Endothelial cell of umbilical vein (primary cell): Measurements from ENCODE around the gene LHPP. TPM values are rescaled to one million over a fixed set of nuclear protein-coding genes. Genes with fewer than 3 reads are reported as not detected.

Source experiments
- BruUV-seq: library from RNA; stranded (reverse); fragments of 400-500 nt; replicated peaks from 2 replicates; lab custom pipeline; 2021; lab: Mats Ljungman, UMichigan
- CTCF ChIA-PET: fragments of 300-600, 350-600 bp; sonication (Branson Sonifier 250); formaldehyde crosslinking; loops from one replicate; lab custom pipeline; 2021; ENCODE audit warnings: antibody characterized with exemption, inconsistent platforms; lab: Charles Lee
- POLR2A ChIA-PET: fragments of 300-600, 350-600 bp; sonication (Branson Sonifier 250); formaldehyde crosslinking; loops from one replicate; lab custom pipeline; 2021; ENCODE audit warnings: antibody characterized with exemption, inconsistent platforms; lab: Charles Lee
- DNase-seq: peaks from one replicate; pipeline ENCODE4 v3.0.0-alpha.2; 2011; ENCODE audit warnings: low read depth, low spot score
- FAIRE-seq: peaks from 2 replicates; lab custom pipeline; 2011; peaks lifted over from hg19 to GRCh38; lab: Jason Lieb, UNC
- H2AFZ ChIP-seq: 2 replicates; pipeline ENCODE4 v1.6.0; 2012; ENCODE audit warnings: low read depth, low read length, control low read depth, inconsistent platforms
- H3K27ac ChIP-seq: 2 replicates; pipeline ENCODE4 v1.5.1; 2011; ENCODE audit warnings: low read depth, mild to moderate bottlenecking, control low read depth, low read length, moderate library complexity; ENCODE audit not compliant: insufficient read depth
- H3K27me3 ChIP-seq, 2 experiments: 2 replicates each; pipeline versions ENCODE4 v1.6.0 to v1.6.1; 2011; ENCODE audit warnings: low read length in 2 of 2, mixed read lengths in 1 of 2; ENCODE audit not compliant: control insufficient read depth in 2 of 2, insufficient read depth in 2 of 2
- H3K36me3 ChIP-seq, 2 experiments: 2 replicates in 1 of 2; 3 replicates in 1 of 2; pipeline ENCODE4 v1.5.1; 2011; ENCODE audit warnings: low read length in 2 of 2, mild to moderate bottlenecking in 1 of 2, moderate library complexity in 1 of 2; ENCODE audit not compliant: control insufficient read depth in 2 of 2, insufficient read depth in 2 of 2; ENCODE audit errors: extremely low read depth in 1 of 2
- H3K4me1 ChIP-seq: 3 replicates; pipeline ENCODE4 v1.5.1; 2011; ENCODE audit warnings: mild to moderate bottlenecking, low read length; ENCODE audit not compliant: control insufficient read depth, insufficient read depth; ENCODE audit errors: extremely low read depth
- H3K4me2 ChIP-seq: 2 replicates; pipeline ENCODE4 v1.6.1; 2011; ENCODE audit warnings: low read length, control low read depth, mixed read lengths; ENCODE audit not compliant: insufficient read depth
- H3K4me3 ChIP-seq, 3 experiments: fragments of 200-600 bp in 1 of 3; sonication (generic), shearing (Covaris generic) in 1 of 3; replicated peaks in 1 of 3; 2 replicates each; pipeline ENCODE4 v1.5.1; 2011 to 2016; ENCODE audit warnings: control low read depth in 3 of 3, low read length in 3 of 3, mild to moderate bottlenecking in 2 of 3, inconsistent platforms in 1 of 3, low read depth in 1 of 3, moderate library complexity in 1 of 3; ENCODE audit not compliant: insufficient read depth in 1 of 3
- H3K79me2 ChIP-seq: 2 replicates; pipeline ENCODE4 v1.6.0; 2012; ENCODE audit warnings: low read length, inconsistent platforms; ENCODE audit not compliant: control insufficient read depth, insufficient read depth
- H3K9ac ChIP-seq: replicated peaks from 2 replicates; pipeline ENCODE3; 2011; ENCODE audit warnings: low read length, control low read depth; ENCODE audit not compliant: insufficient read depth; ENCODE audit errors: extremely low read depth
- H3K9me1 ChIP-seq: replicated peaks from 3 replicates; pipeline ENCODE4 v1.6.0; 2011; ENCODE audit warnings: mild to moderate bottlenecking, low read length; ENCODE audit not compliant: control insufficient read depth, insufficient read depth; ENCODE audit errors: extremely low read depth
- H3K9me3 ChIP-seq: replicated peaks from 2 replicates; pipeline ENCODE4 v1.5.1; 2012; ENCODE audit warnings: low read length, inconsistent platforms; ENCODE audit not compliant: control insufficient read depth, insufficient read depth
- H4K20me1 ChIP-seq: replicated peaks from 2 replicates; pipeline ENCODE3; 2011; ENCODE audit warnings: mild to moderate bottlenecking, low read length; ENCODE audit not compliant: control insufficient read depth, insufficient read depth; ENCODE audit errors: extremely low read depth
- EZH2 ChIP-seq: IDR thresholded peaks from 2 replicates; pipeline ENCODE4 v1.6.1; 2012; ENCODE audit warnings: borderline replicate concordance, low read depth, mild to moderate bottlenecking, moderate library complexity, low read length, inconsistent platforms; ENCODE audit not compliant: severe bottlenecking
- FOS ChIP-seq: IDR thresholded peaks from 2 replicates; pipeline ENCODE4 v1.6.1; 2011; ENCODE audit warnings: mild to moderate bottlenecking, low read length, moderate library complexity, borderline replicate concordance; ENCODE audit not compliant: insufficient read depth
- GATA2 ChIP-seq: IDR thresholded peaks from 2 replicates; pipeline ENCODE4 v1.7.0; 2011; ENCODE audit warnings: low read depth, mild to moderate bottlenecking, moderate library complexity, mixed read lengths, low read length; ENCODE audit not compliant: insufficient read length, insufficient read depth
- JUN ChIP-seq: IDR thresholded peaks from 2 replicates; pipeline ENCODE4 v1.6.1; 2011; ENCODE audit warnings: borderline replicate concordance, low read depth; ENCODE audit not compliant: insufficient read length, insufficient read depth
- MYC ChIP-seq: IDR thresholded peaks from one replicate; pipeline ENCODE4 v1.6.1; 2011; ENCODE audit warnings: mild to moderate bottlenecking, low read depth, low read length
- POLR2A ChIP-seq: IDR thresholded peaks from 2 replicates; pipeline ENCODE4 v1.6.1; 2012; ENCODE audit warnings: low read depth, mild to moderate bottlenecking, control low read depth, low read length
- POLR2AphosphoS5 ChIP-seq: IDR thresholded peaks from 2 replicates; pipeline ENCODE4 v1.6.1; 2012; ENCODE audit warnings: low read depth, mild to moderate bottlenecking, control low read depth, low read length, moderate library complexity; ENCODE audit not compliant: insufficient read depth
- dilution Hi-C: fragments of 300-500 bp; cut with MboI; formaldehyde crosslinking; loops from one replicate; pipeline ENCODE4 v1.15.0; 2019; ENCODE audit warnings: low sequenced_read_pairs; ENCODE audit not compliant: extremely low pct_ligation_motif_present
- intact Hi-C: fragments of 100-400 bp; cut with micrococcal nuclease; formaldehyde crosslinking; loops from one replicate; pipeline ENCODE4 v1.10.0; 2022
- polyA plus RNA-seq, 4 experiments: library from polyadenylated mRNA; depleted of rRNA in 3 of 4; stranded (reverse) in 3 of 4; unstranded in 1 of 4; fragments of >200 nt; gene quantifications; 2 replicates each; pipeline versions ENCODE4 v1.2.1 to v1.2.3, GENCODE V29; 2011 to 2012; ENCODE audit warnings: missing spikeins in 1 of 4
- total RNA-seq: library from RNA; stranded (reverse); gene quantifications from 2 replicates; pipeline ENCODE4 v1.2.3, GENCODE V29; 2021
- TF ChIP-seq, protein P1 (sequence below): IDR thresholded peaks from 2 replicates; pipeline ENCODE4 v1.6.1; 2011; ENCODE audit not compliant: insufficient read depth, insufficient read length
- TF ChIP-seq, protein P2 (sequence below), 2 donors: IDR thresholded peaks; 1 replicate in 1 of 2; 2 replicates in 1 of 2; pipeline ENCODE4 v1.5.1; 2011; ENCODE audit warnings: low read length in 2 of 2, mild to moderate bottlenecking in 2 of 2, moderate library complexity in 2 of 2, control low read depth in 1 of 2, inconsistent platforms in 1 of 2, low read depth in 1 of 2; ENCODE audit not compliant: insufficient read depth in 1 of 2; ENCODE audit errors: extremely low read depth in 1 of 2

LHPP gene
- total and polyA plus RNA-seq, 2 donors (not counting 3 experiments of a cell fraction or from before 2014, with no cell fraction given) = 5.8 to 11.2 TPM

GRCh38 chr10:124661660-124662180, 200.1 kb downstream of the LHPP start:
- Histone ChIP-seq H3K79me2 (no peaks in the 10 kb centered on the region), H3K4me3 (no peak overlapping the region), H3K27ac (no peak overlapping the region), H2AFZ (no peak overlapping the region), H3K9me1 (no peaks in the 10 kb centered on the region), H3K27me3 (no peaks in the 10 kb centered on the region), H3K9me3 (no peaks in the 10 kb centered on the region), H3K4me2 (no peak overlapping the region), H4K20me1 (no peaks in the 10 kb centered on the region), H3K9ac (no peak overlapping the region), H3K4me1 (no peaks in the 10 kb centered on the region), H3K36me3 (peaks cover 0 to 9% of the 10 kb centered on the region in 2 experiments)
- FAIRE-seq (no peak), DNase-seq (no peak)
- TF ChIP-seq JUN = no peak
- TF ChIP-seq MYC = no peak
- TF ChIP-seq, protein P1, sequence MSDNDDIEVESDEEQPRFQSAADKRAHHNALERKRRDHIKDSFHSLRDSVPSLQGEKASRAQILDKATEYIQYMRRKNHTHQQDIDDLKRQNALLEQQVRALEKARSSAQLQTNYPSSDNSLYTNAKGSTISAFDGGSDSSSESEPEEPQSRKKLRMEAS = no peak
- TF ChIP-seq, protein P2, sequence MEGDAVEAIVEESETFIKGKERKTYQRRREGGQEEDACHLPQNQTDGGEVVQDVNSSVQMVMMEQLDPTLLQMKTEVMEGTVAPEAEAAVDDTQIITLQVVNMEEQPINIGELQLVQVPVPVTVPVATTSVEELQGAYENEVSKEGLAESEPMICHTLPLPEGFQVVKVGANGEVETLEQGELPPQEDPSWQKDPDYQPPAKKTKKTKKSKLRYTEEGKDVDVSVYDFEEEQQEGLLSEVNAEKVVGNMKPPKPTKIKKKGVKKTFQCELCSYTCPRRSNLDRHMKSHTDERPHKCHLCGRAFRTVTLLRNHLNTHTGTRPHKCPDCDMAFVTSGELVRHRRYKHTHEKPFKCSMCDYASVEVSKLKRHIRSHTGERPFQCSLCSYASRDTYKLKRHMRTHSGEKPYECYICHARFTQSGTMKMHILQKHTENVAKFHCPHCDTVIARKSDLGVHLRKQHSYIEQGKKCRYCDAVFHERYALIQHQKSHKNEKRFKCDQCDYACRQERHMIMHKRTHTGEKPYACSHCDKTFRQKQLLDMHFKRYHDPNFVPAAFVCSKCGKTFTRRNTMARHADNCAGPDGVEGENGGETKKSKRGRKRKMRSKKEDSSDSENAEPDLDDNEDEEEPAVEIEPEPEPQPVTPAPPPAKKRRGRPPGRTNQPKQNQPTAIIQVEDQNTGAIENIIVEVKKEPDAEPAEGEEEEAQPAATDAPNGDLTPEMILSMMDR (IDR thresholded peaks at IDR 0.05; ENCODE audit: extremely low read depth in 1 of 2, insufficient read depth in 1 of 2, low read depth in 1 of 2, low read length in 2 of 2) = no peak
- no peak for TF ChIP-seq EZH2
- no peak for TF ChIP-seq GATA2
- no peak for TF ChIP-seq FOS
- TF ChIP-seq POLR2AphosphoS5 = no peak
- TF ChIP-seq POLR2A = no peak
- CTCF ChIA-PET = interaction anchor here (1.2 to 1.8 kb wide), 2 partner anchors 40 to 80 kb away, joined by 3 to 4 read pairs; no protein-coding TSS in a partner anchor
- intact Hi-C loops (no loop called here), dilution Hi-C loops (no loop called here)
- POLR2A ChIA-PET = no interaction called here
- BruUV-seq = no TSS peak
